Urinary bladder (tissue), 4 donors: Measurements from ENCODE around the gene NDEL1. TPM values are rescaled to one million over a fixed set of nuclear protein-coding genes. Genes with fewer than 3 reads are reported as not detected.

Source experiments
- DNase-seq: peaks from one replicate; pipeline ENCODE4 v3.0.0-alpha.2; 2015; ENCODE audit errors: extremely low spot score
- H3K27ac ChIP-seq: one replicate; pipeline ENCODE4 v1.5.1; 2013; ENCODE audit warnings: low read depth, mild to moderate bottlenecking, moderate library complexity
- H3K36me3 ChIP-seq: one replicate; pipeline ENCODE4 v1.6.1; 2013; ENCODE audit warnings: mild to moderate bottlenecking, moderate library complexity; ENCODE audit not compliant: insufficient read depth
- H3K4me1 ChIP-seq: one replicate; pipeline ENCODE4 v1.6.1; 2013; ENCODE audit warnings: mild to moderate bottlenecking, moderate library complexity; ENCODE audit not compliant: insufficient read depth
- H3K4me3 ChIP-seq: one replicate; pipeline ENCODE4 v1.5.1; 2013; ENCODE audit warnings: low read depth, low read length
- WGBS: extraction: QIAGEN DNeasy Blood & Tissue Kit; methylation state at CpG from one replicate; pipeline ENCODE4 v1.1.7; 2013; 5-methylcytosine and 5-hydroxymethylcytosine counted together
- polyA plus RNA-seq: library from polyadenylated mRNA; stranded (reverse); fragments of 200-250 nt; gene quantifications from one replicate; pipeline ENCODE4 v1.2.3, GENCODE V29; 2013
- total RNA-seq: library from RNA; depleted of rRNA; stranded (reverse); fragments of >200 nt; gene quantifications from one replicate; pipeline ENCODE4 v1.2.3, GENCODE V29; 2014
- donor health status: healthy with polysubstance abuse.
- donor health status: healthy.

The NDEL1 gene
- total and polyA plus RNA-seq, 2 donors = 43.9 to 57.4 TPM

GRCh38 chr17:8451933-8452614 lies 16.4 kb downstream of the NDEL1 start:
- Histone ChIP-seq H3K36me3 (peaks cover 9% of the 10 kb centered on the region), H3K4me1 (no peaks in the 10 kb centered on the region), H3K4me3 (no peak overlapping the region), H3K27ac (no peak overlapping the region)
- WGBS = 82% methylated on average over 8 of the region's 8 CpGs
- no peak for DNase-seq

GRCh38 chr17:8453326-8453725 lies 17.6 kb downstream of the NDEL1 start:
- Histone ChIP-seq H3K36me3 (peaks cover 10% of the 10 kb centered on the region), H3K27ac (no peak overlapping the region), H3K4me3 (no peak overlapping the region), H3K4me1 (no peaks in the 10 kb centered on the region)
- DNase-seq = no peak
- WGBS = 81% methylated on average over 3 of the region's 3 CpGs

- WGBS = 71% methylated on average over 2 of the region's 2 CpGs
- Histone ChIP-seq H3K4me3 (no peak overlapping the region), H3K36me3 (peaks cover 13% of the 10 kb centered on the region), H3K27ac (no peak overlapping the region), H3K4me1 (no peaks in the 10 kb centered on the region)
- DNase-seq = no peak
Observed at GRCh38 chr17:8455665-8456209, 20.1 kb downstream of the NDEL1 start.

- H3K4me1 ChIP-seq = no peaks in the 10 kb centered on the region
- peaks cover 8% of the 10 kb centered on the region for H3K36me3 ChIP-seq
- no peak overlapping the region for H3K4me3 ChIP-seq
- 89% methylated on average over 6 of the region's 6 CpGs for WGBS
- no peak for DNase-seq
- H3K27ac ChIP-seq = no peak overlapping the region
Observed at GRCh38 chr17:8458128-8458527, 22.4 kb downstream of the NDEL1 start.

GRCh38 chr17:8459107-8459506 lies 23.4 kb downstream of the NDEL1 start:
- Histone ChIP-seq H3K27ac (no peak overlapping the region), H3K4me3 (no peak overlapping the region), H3K36me3 (peaks cover 8% of the 10 kb centered on the region), H3K4me1 (no peaks in the 10 kb centered on the region)
- no peak for DNase-seq
- 91% methylated on average over 4 of the region's 4 CpGs for WGBS

DNA sequence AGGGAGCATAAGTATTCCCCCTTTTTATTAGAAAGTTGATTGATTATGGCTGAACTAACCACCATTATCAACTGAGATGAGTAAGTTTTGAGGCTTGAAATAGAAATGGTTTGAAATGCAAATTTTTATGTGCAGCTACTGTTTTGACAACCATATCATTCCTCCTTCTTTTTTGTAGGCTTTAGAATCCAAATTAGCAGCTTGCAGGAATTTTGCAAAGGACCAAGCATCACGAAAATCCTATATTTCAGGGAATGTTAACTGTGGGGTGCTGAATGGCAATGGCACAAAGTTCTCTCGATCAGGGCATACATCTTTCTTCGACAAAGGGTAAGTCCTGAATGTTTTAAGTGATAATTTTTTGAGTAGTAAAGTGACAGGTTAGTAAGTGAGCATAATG lies 24.1 kb downstream of the NDEL1 start:
- Histone ChIP-seq H3K36me3 (peaks cover 8% of the 10 kb centered on the region), H3K4me3 (no peak overlapping the region), H3K27ac (no peak overlapping the region), H3K4me1 (no peaks in the 10 kb centered on the region)
- DNase-seq = no peak
- 95% methylated on average over 3 of the region's 3 CpGs for WGBS

GRCh38 chr17:8462564-8462963 lies 26.9 kb downstream of the NDEL1 start:
- WGBS = 70% methylated on average over 5 of the region's 5 CpGs
- Histone ChIP-seq H3K36me3 (peaks cover 6% of the 10 kb centered on the region), H3K4me1 (peaks cover 1% of the 10 kb centered on the region), H3K4me3 (no peak overlapping the region), H3K27ac (no peak overlapping the region)
- no peak for DNase-seq

GRCh38 chr17:8463099-8463498 lies 27.4 kb downstream of the NDEL1 start:
- H3K4me3 ChIP-seq = no peak overlapping the region
- peaks cover 6% of the 10 kb centered on the region for H3K36me3 ChIP-seq
- DNase-seq = no peak
- WGBS = 67% methylated on average over 5 of the region's 5 CpGs
- H3K4me1 ChIP-seq = peaks cover 1% of the 10 kb centered on the region
- H3K27ac ChIP-seq = no peak overlapping the region

- Histone ChIP-seq H3K27ac (no peak overlapping the region), H3K4me3 (no peak overlapping the region), H3K36me3 (peaks cover 4% of the 10 kb centered on the region), H3K4me1 (peaks cover 1% of the 10 kb centered on the region)
- DNase-seq = no peak
- WGBS = 49% methylated on average over 4 of the region's 4 CpGs
Observed at GRCh38 chr17:8464941-8465340, 29.3 kb downstream of the NDEL1 start.

DNA sequence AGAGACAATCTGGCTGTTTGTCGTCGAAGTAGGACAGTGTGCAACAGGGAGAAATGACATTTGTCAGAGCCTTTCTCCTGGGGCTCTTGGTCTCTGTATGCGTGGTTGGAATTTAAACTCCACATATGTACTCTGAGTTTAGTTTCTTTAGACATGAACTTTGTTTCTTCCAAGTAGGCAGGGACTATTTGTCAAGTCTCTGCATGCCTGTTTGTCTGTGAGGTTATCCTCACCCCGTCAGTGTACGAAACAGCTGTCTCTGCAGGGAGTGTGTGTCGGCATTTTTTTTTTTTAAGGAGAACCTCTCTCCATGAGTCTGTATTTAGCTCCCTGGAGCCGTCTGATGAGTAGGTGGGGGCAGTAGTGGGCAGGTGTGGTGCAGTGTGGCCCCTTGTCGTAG lies 29.7 kb downstream of the NDEL1 start:
- no peak for DNase-seq
- Histone ChIP-seq H3K36me3 (no peaks in the 10 kb centered on the region), H3K4me1 (peaks cover 1% of the 10 kb centered on the region), H3K4me3 (no peak overlapping the region), H3K27ac (no peak overlapping the region)
- WGBS = 47% methylated on average over 8 of the region's 8 CpGs

GRCh38 chr17:8465759-8466158 lies 30.1 kb downstream of the NDEL1 start:
- Histone ChIP-seq H3K4me1 (peaks cover 1% of the 10 kb centered on the region), H3K4me3 (no peak overlapping the region), H3K27ac (no peak overlapping the region), H3K36me3 (no peaks in the 10 kb centered on the region)
- no peak for DNase-seq
- 59% methylated on average over 12 of the region's 12 CpGs for WGBS

DNA sequence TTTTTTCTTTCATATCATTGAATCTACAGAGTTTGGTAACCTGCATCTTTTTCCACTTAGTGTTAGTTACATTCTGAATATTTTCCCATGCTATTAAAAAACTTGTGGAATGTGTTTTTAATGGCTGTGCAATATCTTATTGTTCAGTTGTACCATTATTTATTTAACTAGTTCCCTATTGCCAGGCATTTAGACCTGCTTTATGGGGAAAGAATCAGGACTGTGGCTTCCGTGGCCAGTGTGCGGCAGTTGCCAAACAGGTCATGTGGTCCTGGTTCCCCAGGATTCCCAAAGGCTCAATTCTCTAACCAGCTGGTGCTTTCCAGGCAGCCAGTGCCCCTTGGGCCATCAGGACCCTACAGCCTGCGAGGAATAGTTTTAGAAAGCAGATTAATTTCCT lies 30.8 kb downstream of the NDEL1 start:
- no peaks in the 10 kb centered on the region for H3K36me3 ChIP-seq
- 77% methylated on average over 3 of the region's 3 CpGs for WGBS
- H3K27ac ChIP-seq = no peak overlapping the region
- no peak for DNase-seq
- H3K4me3 ChIP-seq = no peak overlapping the region
- peaks cover 1% of the 10 kb centered on the region for H3K4me1 ChIP-seq

- no peak overlapping the region for H3K4me3 ChIP-seq
- WGBS = 91% methylated on average over 21 of the region's 21 CpGs
- no peak overlapping the region for H3K27ac ChIP-seq
- H3K36me3 ChIP-seq = no peaks in the 10 kb centered on the region
- H3K4me1 ChIP-seq = peaks cover 1% of the 10 kb centered on the region
- no peak for DNase-seq
Observed at GRCh38 chr17:8466873-8467272, 31.2 kb downstream of the NDEL1 start.

GRCh38 chr17:8467527-8467926 lies 31.8 kb downstream of the NDEL1 start:
- H3K27ac ChIP-seq = peak overlapping the region; percentile 2
- no peak for DNase-seq
- WGBS = 62% methylated on average over 16 of the region's 16 CpGs
- peaks cover 1% of the 10 kb centered on the region for H3K4me1 ChIP-seq
- no peak overlapping the region for H3K4me3 ChIP-seq
- H3K36me3 ChIP-seq = no peaks in the 10 kb centered on the region
